ENCODE results near the gene RASSF1. TPM values are rescaled to one million over a fixed set of nuclear protein-coding genes. Genes with fewer than 3 reads are reported as not detected.

Gene RASSF1
- total RNA-seq, 1 experiment from 2014 or later = 29.6 TPM

DNA sequence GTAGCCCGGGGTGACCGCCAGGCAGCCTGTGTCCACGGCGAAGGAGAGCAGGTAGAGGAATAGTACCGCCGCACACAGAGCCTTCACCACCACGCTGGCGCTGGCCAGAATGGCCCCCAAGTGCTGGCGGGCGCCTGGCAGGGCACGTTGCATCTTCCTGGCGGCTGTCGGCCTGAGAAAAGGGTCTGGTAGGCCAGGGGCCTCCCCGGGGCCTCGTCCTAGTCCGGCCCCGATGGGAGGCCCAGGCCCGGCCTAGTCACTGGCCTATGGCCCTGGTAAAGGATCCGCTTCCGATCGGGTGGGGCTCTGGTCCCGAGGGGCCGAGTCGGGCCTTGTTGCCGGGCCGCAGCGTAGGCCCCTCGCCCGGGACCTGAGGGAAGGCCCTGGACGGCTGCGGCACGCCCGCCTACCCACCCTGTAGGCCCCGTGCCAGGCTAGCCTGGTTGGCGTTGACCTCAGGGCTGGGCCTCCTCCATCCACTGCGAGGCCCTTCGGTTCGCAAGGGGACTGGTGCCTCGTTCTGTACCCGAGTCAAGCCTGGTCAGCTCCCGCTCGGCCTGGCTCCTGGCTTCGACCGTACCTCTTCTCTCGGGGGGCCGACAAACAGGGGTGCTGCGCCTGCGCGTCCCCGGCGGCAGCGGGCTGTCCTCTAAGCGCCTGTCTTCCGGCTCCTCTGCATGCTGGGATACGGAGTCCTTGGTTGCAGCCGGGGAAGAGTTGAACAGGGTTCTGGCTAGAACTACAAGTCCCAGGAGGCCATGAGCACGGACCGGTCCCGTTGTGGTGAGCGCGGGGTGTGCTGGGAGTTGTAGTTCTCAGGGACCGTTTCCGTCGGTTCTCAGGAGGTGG lies 18.5 kb upstream of the RASSF1 start, which contains the start of gene TMEM115:
TSS of gene TMEM115 (minus strand) at position 611 of the 849 bp plus-strand sequence. CDS start at position 153, 458 bp downstream.
- H3K36me3 ChIP-seq (ENCODE audit: control insufficient read depth in 1 of 2, insufficient read depth in 2 of 2, low read length in 2 of 2) = peaks cover 9 to 17% of the 10 kb centered on the region in 2 experiments; a peak in 3 of 4 replicates
- intact Hi-C loops (cut with micrococcal nuclease) = loop anchor here (1.0 to 10.0 kb wide), 2 partner anchors 8 to 1026 kb away; partner anchors contain the start of gene MANF
- no peaks in the 10 kb centered on the region for H3K9me3 ChIP-seq (ENCODE audit: control insufficient read depth in 1 of 2, insufficient read depth in 1 of 2, low read depth in 1 of 2, low read length in 2 of 2)
- peak; percentile 99 for ATAC-seq
- TF ChIP-seq SIN3A (IDR thresholded peaks at IDR 0.05; ENCODE audit: low read depth) (no peak), EZH2phosphoT487 (IDR thresholded peaks at IDR 0.05; ENCODE audit: borderline replicate concordance) (no peak), SRF (IDR thresholded peaks at IDR 0.05; ENCODE audit: low read depth) (no peak), TCF7L2 (IDR thresholded peaks at IDR 0.05; ENCODE audit: borderline replicate concordance, extremely low read depth, insufficient read depth, insufficient read length) (peak; percentile 34), YY1 (IDR thresholded peaks at IDR 0.05; ENCODE audit: extremely low read depth, insufficient replicate concordance, low read depth, low read length) (peak; percentile 78), JUND (IDR thresholded peaks at IDR 0.05) (no peak), POLR2AphosphoS5 (IDR thresholded peaks at IDR 0.05; ENCODE audit: low read depth, low read length) (peak; percentile 77), ZBTB33 (IDR thresholded peaks at IDR 0.05; ENCODE audit: extremely low read depth, insufficient replicate concordance, low read length) (peak; percentile 42), ZFX (IDR thresholded peaks at IDR 0.05) (peak; percentile 100)
- TF ChIP-seq, protein P1, sequence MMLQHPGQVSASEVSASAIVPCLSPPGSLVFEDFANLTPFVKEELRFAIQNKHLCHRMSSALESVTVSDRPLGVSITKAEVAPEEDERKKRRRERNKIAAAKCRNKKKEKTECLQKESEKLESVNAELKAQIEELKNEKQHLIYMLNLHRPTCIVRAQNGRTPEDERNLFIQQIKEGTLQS (IDR thresholded peaks at IDR 0.05) = no peak
- CTCF ChIA-PET = no interaction called here
- H3K4me1 ChIP-seq (ENCODE audit: control insufficient read depth in 1 of 2, insufficient read depth in 2 of 2, low read length in 2 of 2) = peaks cover 9 to 36% of the 10 kb centered on the region in 2 experiments; a peak in 3 of 4 replicates
- POLR2A ChIA-PET = interaction anchor here (0.5 to 0.6 kb wide), 2 partner anchors 9 kb away, joined by 3 read pairs; partner anchors contain the start of genes CYB561D2 and NPRL2
- peaks cover 41% of the 10 kb centered on the region for H3K79me2 ChIP-seq (ENCODE audit: insufficient read depth, low read length)
- peak within 1 kb of the TSS; percentile 91 for H3K9ac ChIP-seq (ENCODE audit: low read length)
- H4K20me1 ChIP-seq (ENCODE audit: insufficient read depth) = no peaks in the 10 kb centered on the region
- peak within 1 kb of the TSS; percentile 83 to 87 for H3K4me3 ChIP-seq (replicated peaks in 1 of 2; ENCODE audit: low read depth in 1 of 2, low read length in 2 of 2)
- DNase-seq (ENCODE audit: low read depth, low spot score) = peak; percentile 96
- RAD21 ChIA-PET (ENCODE audit: low non-redundant PET in 1 of 2, low total read pairs in 2 of 2, uncharacterized antibody in 2 of 2, unreplicated experiment in 2 of 2) = no interaction called here
- H3K4me2 ChIP-seq (ENCODE audit: low read length) = peak within 1 kb of the TSS; percentile 89
- H3K27me3 ChIP-seq (ENCODE audit: insufficient read depth, low read length) = no peaks in the 10 kb centered on the region
- H3K9me2 ChIP-seq (ENCODE audit: insufficient read depth) = no peaks in the 10 kb centered on the region
- peak within 1 kb of the TSS; percentile 57 for H2AFZ ChIP-seq (ENCODE audit: low read depth, low read length, poor library complexity, severe bottlenecking)
- H3K27ac ChIP-seq (ENCODE audit: low read depth, low read length) = peak within 1 kb of the TSS; percentile 82
- BruUV-seq (replicated peaks) = TSS peak; percentile 60
